ENCODE results near the gene OGFR. TPM values are rescaled to one million over a fixed set of nuclear protein-coding genes. Genes with fewer than 3 reads are reported as not detected.

The OGFR gene
- polyA plus RNA-seq, 1 donor (not counting 4 experiments of a cell fraction or from before 2014, with no cell fraction given): 39.8 TPM

GRCh38 chr20:62812181-62812906, 7.7 kb downstream of the OGFR start:
- Histone ChIP-seq H3K36me3 (ENCODE audit: control insufficient read depth in 2 of 2, extremely low read depth in 1 of 2, insufficient read depth in 2 of 2, low read length in 2 of 2) (peaks cover 10 to 30% of the 10 kb centered on the region in 2 experiments), H3K27ac (ENCODE audit: control insufficient read depth, insufficient read depth, low read length) (no peak overlapping the region), H3K9me1 (ENCODE audit: control insufficient read depth, extremely low read depth, insufficient read depth, low read length) (no peaks in the 10 kb centered on the region)

GRCh38 chr20:62812907-62813200, 8.2 kb downstream of the OGFR start:
- FAIRE-seq (no peak), DNase-seq (ENCODE audit: low read depth, low spot score) (no peak)
- Histone ChIP-seq H3K4me1 (ENCODE audit: control insufficient read depth, extremely low read depth, insufficient read depth, low read length) (peaks cover 15% of the 10 kb centered on the region), H3K9me1 (ENCODE audit: control insufficient read depth, extremely low read depth, insufficient read depth, low read length) (no peaks in the 10 kb centered on the region), H3K4me2 (ENCODE audit: control insufficient read depth, extremely low read depth, insufficient read depth, low read depth, low read length) (no peak overlapping the region), H3K9ac (ENCODE audit: control insufficient read depth, extremely low read depth, insufficient read depth, low read length) (no peak overlapping the region), H4K20me1 (ENCODE audit: control insufficient read depth, extremely low read depth, insufficient read depth, low read length) (peaks cover 7% of the 10 kb centered on the region), H3K9me3 (ENCODE audit: control insufficient read depth, low read depth, low read length) (no peaks in the 10 kb centered on the region), H3K79me2 (ENCODE audit: control insufficient read depth, insufficient read depth, low read length) (peaks cover 4% of the 10 kb centered on the region), H3K36me3 (ENCODE audit: control insufficient read depth in 2 of 2, extremely low read depth in 1 of 2, insufficient read depth in 2 of 2, low read length in 2 of 2) (peaks cover 7 to 27% of the 10 kb centered on the region in 2 experiments), H3K4me3 (ENCODE audit: control insufficient read depth in 2 of 3, extremely low read depth in 1 of 3, insufficient read depth in 2 of 3, low read depth in 1 of 3, low read length in 3 of 3) (no peak overlapping the region), H3K27ac (ENCODE audit: control insufficient read depth, insufficient read depth, low read length) (no peak overlapping the region), H3K27me3 (ENCODE audit: control insufficient read depth, extremely low read depth, insufficient read depth, low read length) (peaks cover 24% of the 10 kb centered on the region), H2AFZ (ENCODE audit: control insufficient read depth, low read length) (no peak overlapping the region)
- TF ChIP-seq EZH2 (IDR thresholded peaks at IDR 0.05; ENCODE audit: low read length) (no peak), CTCF (optimal IDR thresholded peaks at IDR 0.05 in 1 of 3, IDR thresholded peaks at IDR 0.05 in 1 of 3, conservative IDR thresholded peaks at IDR 0.05 in 1 of 3; ENCODE audit: extremely low read depth in 1 of 3, insufficient read depth in 2 of 3, low read length in 3 of 3) (no peak)
- dilution Hi-C loops (cut with MboI; ENCODE audit: extremely low pct_ligation_motif_present, low sequenced_read_pairs): no loop called here

More at GRCh38 chr20:62812181-62812906, 7.7 kb downstream of the OGFR start:
- Histone ChIP-seq H3K79me2 (ENCODE audit: control insufficient read depth, insufficient read depth, low read length) (peaks cover 8% of the 10 kb centered on the region), H3K9ac (ENCODE audit: control insufficient read depth, extremely low read depth, insufficient read depth, low read length) (no peak overlapping the region), H3K4me2 (ENCODE audit: control insufficient read depth, extremely low read depth, insufficient read depth, low read depth, low read length) (no peak overlapping the region), H3K27me3 (ENCODE audit: control insufficient read depth, extremely low read depth, insufficient read depth, low read length) (peaks cover 19% of the 10 kb centered on the region), H3K9me3 (ENCODE audit: control insufficient read depth, low read depth, low read length) (no peaks in the 10 kb centered on the region), H4K20me1 (ENCODE audit: control insufficient read depth, extremely low read depth, insufficient read depth, low read length) (peaks cover 7% of the 10 kb centered on the region), H2AFZ (ENCODE audit: control insufficient read depth, low read length) (no peak overlapping the region), H3K4me3 (ENCODE audit: control insufficient read depth in 2 of 3, extremely low read depth in 1 of 3, insufficient read depth in 2 of 3, low read depth in 1 of 3, low read length in 3 of 3) (no peak overlapping the region), H3K4me1 (ENCODE audit: control insufficient read depth, extremely low read depth, insufficient read depth, low read length) (peaks cover 13% of the 10 kb centered on the region)
- DNase-seq (ENCODE audit: low read depth, low spot score) (no peak), FAIRE-seq (no peak)
- TF ChIP-seq CTCF (optimal IDR thresholded peaks at IDR 0.05 in 1 of 3, IDR thresholded peaks at IDR 0.05 in 1 of 3, conservative IDR thresholded peaks at IDR 0.05 in 1 of 3; ENCODE audit: extremely low read depth in 1 of 3, insufficient read depth in 2 of 3, low read length in 3 of 3): no peak
- TF ChIP-seq EZH2 (IDR thresholded peaks at IDR 0.05; ENCODE audit: low read length): no peak
- dilution Hi-C loops (cut with MboI; ENCODE audit: extremely low pct_ligation_motif_present, low sequenced_read_pairs): no loop called here

Data from keratinocyte (primary cell).